Vagina (tissue), 2 donors: Measurements from ENCODE around the gene DLL1. TPM values are rescaled to one million over a fixed set of nuclear protein-coding genes. Genes with fewer than 3 reads are reported as not detected.

ENCODE experiments used
- DNase-seq, 2 donors: peaks; one replicate each; pipeline ENCODE4 v3.0.0-alpha.2; 2017; ENCODE audit errors: extremely low spot score in 2 of 2
- H3K27ac ChIP-seq: fragments of 200-600 bp; sonication (generic); one replicate; pipeline ENCODE4 v1.5.1; 2019
- H3K27me3 ChIP-seq: fragments of 200-600 bp; sonication (generic); one replicate; pipeline ENCODE4 v1.5.1; 2019
- H3K36me3 ChIP-seq, 2 donors: fragments of 200-600 bp; sonication (generic); one replicate each; pipeline ENCODE4 v1.5.1; 2017 to 2019
- H3K4me1 ChIP-seq: fragments of 200-600 bp; sonication (generic); one replicate; pipeline ENCODE4 v1.5.1; 2019
- H3K4me3 ChIP-seq, 2 donors: fragments of 200-600 bp; sonication (generic); 1 replicate in 1 of 2; 2 replicates in 1 of 2; pipeline ENCODE4 v1.5.1; 2016 to 2019
- H3K9me3 ChIP-seq: fragments of 200-600 bp; sonication (generic); one replicate; pipeline ENCODE4 v1.5.1; 2019
- POLR2A ChIP-seq, 2 donors: fragments of 450-650 bp; IDR thresholded peaks; one replicate each; pipeline ENCODE4 v1.6.1; 2017; ENCODE audit warnings: antibody characterized with exemption in 2 of 2, mild to moderate bottlenecking in 2 of 2, moderate library complexity in 2 of 2
- POLR2AphosphoS5 ChIP-seq, 2 donors: sonication (generic); formaldehyde crosslinking; IDR thresholded peaks; one replicate each; pipeline ENCODE4 v1.9.0; 2017; ENCODE audit warnings: antibody characterized with exemption in 2 of 2, mild to moderate bottlenecking in 2 of 2, low read depth in 1 of 2; ENCODE audit not compliant: insufficient read depth in 1 of 2
- intact Hi-C: fragments of 100-400 bp; cut with DNase I; formaldehyde crosslinking; loops from one replicate; pipeline ENCODE4 v1.15.1; 2023
- total RNA-seq: library from RNA; depleted of rRNA; stranded (reverse); fragments of >200 nt; gene quantifications from one replicate; pipeline ENCODE4 v1.2.3, GENCODE V29; 2016
- TF ChIP-seq, protein P1 (sequence below), 3 experiments: fragments of 450-650 bp in 2 of 3; fragments of 200-600 bp in 1 of 3; sonication (generic) in 1 of 3; IDR thresholded peaks; one replicate each; pipeline ENCODE4 v1.5.1; 2017 to 2019; ENCODE audit warnings: antibody characterized with exemption in 3 of 3, mild to moderate bottlenecking in 2 of 3, moderate library complexity in 2 of 3

The DLL1 gene
- total RNA-seq, 1 donor from 2014 or later, result 43.5 TPM

DNA sequence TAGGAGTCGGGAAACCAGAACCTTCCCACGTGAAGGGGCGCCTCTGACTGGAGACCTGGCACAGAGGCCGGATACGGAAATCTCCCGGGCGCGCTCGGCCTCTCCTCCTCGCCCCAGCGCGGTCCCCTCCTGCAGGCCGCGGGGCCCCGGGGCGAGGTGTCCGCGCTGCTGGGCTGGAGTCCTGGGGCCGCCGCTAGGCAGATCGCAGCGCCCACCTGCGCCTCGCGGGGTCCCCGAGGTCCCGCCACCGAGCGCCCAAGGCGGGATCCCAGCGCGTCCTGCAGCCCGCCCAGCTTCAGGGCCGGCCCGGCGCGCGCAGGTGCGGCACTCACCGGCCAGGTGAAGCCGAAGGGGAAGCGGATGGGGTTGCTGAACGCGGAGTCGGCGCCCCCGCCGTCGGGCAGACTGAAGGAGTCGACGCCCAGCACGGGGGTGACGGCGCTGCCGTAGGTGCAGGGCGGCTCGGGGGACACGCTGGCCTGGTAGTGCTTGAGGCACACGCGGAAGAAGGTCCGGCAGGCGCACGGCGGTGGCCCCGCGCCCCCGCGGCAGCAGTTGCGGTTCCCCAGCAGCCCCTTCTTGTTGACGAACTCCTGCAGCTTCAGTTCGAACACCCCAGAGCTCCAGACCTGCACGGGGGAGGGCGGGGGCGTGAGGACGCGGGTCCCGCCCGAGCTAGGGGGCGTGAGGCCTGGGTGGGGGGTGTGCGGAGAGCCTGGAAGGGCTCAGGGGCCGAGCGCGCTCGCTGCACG lies 1.5 kb downstream of the DLL1 start:
- Histone ChIP-seq H3K4me1 (peaks cover 61% of the 10 kb centered on the region), H3K36me3 (peaks cover 0 to 10% of the 10 kb centered on the region in 2 donors), H3K9me3 (no peaks in the 10 kb centered on the region), H3K4me3 (peak overlapping the region; percentile 64 to 74), H3K27ac (peak overlapping the region; percentile 81), H3K27me3 (no peaks in the 10 kb centered on the region)
- no peak for TF ChIP-seq POLR2AphosphoS5 (IDR thresholded peaks at IDR 0.05; ENCODE audit: insufficient read depth in 1 of 2, low read depth in 1 of 2)
- TF ChIP-seq, protein P1, sequence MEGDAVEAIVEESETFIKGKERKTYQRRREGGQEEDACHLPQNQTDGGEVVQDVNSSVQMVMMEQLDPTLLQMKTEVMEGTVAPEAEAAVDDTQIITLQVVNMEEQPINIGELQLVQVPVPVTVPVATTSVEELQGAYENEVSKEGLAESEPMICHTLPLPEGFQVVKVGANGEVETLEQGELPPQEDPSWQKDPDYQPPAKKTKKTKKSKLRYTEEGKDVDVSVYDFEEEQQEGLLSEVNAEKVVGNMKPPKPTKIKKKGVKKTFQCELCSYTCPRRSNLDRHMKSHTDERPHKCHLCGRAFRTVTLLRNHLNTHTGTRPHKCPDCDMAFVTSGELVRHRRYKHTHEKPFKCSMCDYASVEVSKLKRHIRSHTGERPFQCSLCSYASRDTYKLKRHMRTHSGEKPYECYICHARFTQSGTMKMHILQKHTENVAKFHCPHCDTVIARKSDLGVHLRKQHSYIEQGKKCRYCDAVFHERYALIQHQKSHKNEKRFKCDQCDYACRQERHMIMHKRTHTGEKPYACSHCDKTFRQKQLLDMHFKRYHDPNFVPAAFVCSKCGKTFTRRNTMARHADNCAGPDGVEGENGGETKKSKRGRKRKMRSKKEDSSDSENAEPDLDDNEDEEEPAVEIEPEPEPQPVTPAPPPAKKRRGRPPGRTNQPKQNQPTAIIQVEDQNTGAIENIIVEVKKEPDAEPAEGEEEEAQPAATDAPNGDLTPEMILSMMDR (IDR thresholded peaks at IDR 0.05), result no peak
- TF ChIP-seq POLR2A (IDR thresholded peaks at IDR 0.05), result no peak
- intact Hi-C loops, result no loop called here
- peak in 1 of 2 donors; percentile 79 for DNase-seq

DNA sequence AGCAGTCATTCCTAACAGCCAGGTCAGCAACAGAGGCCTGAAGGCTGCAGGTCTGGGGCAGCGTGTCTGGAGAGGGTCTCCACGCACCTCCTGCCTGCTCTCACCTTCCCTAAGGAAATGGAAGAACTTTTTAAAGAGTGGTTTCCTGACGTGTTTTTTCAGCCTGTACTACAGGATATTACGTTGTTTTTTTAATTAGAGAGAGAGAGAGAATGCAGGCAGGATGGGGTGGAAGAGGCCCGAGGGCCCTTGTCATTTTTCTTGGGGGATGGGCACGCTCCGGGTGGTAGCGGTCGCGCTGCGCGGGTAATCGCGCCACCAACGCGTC lies 2.1 kb downstream of the DLL1 start:
- peaks cover 0 to 13% of the 10 kb centered on the region in 2 donors for H3K36me3 ChIP-seq
- peak overlapping the region; percentile 81 for H3K27ac ChIP-seq
- no peak for DNase-seq
- H3K9me3 ChIP-seq, result no peaks in the 10 kb centered on the region
- no peaks in the 10 kb centered on the region for H3K27me3 ChIP-seq
- TF ChIP-seq POLR2A (IDR thresholded peaks at IDR 0.05) (no peak), POLR2AphosphoS5 (IDR thresholded peaks at IDR 0.05; ENCODE audit: insufficient read depth in 1 of 2, low read depth in 1 of 2) (no peak)
- TF ChIP-seq, protein P1 (IDR thresholded peaks at IDR 0.05), result no peak
- H3K4me1 ChIP-seq, result peaks cover 61% of the 10 kb centered on the region
- intact Hi-C loops, result no loop called here
- peak overlapping the region; percentile 64 to 74 for H3K4me3 ChIP-seq

DNA sequence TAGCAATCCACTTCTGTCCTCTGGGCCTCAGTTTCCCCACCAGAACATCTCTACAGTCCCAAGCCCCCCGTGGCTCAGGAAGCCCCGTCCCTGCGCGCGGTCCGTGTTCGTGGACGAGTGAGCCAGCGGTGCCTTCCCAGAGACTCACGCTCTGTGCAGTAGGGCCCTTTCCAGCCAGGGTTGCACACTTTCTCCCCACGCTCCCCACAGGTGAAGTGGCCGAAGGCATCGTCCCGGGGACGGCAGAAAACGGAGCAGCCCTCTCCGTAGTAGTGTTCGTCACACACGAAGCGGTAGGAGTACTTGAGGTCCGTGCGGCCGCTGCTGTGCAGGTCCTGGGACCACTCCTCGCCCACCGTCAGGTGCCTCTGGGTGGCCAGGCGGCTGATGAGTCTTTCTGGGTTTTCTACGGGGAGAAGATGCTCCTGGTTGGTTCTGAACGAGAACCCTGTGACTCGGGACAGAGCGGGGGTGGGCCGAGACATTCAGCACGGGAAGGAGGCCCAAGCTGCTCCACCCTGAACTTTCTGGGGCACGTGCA lies 2.7 kb downstream of the DLL1 start:
- TF ChIP-seq POLR2A (IDR thresholded peaks at IDR 0.05), result no peak
- TF ChIP-seq, protein P1 (IDR thresholded peaks at IDR 0.05), result no peak
- TF ChIP-seq POLR2AphosphoS5 (IDR thresholded peaks at IDR 0.05; ENCODE audit: insufficient read depth in 1 of 2, low read depth in 1 of 2), result no peak
- peak overlapping the region; percentile 81 for H3K27ac ChIP-seq
- H3K27me3 ChIP-seq, result no peaks in the 10 kb centered on the region
- H3K4me3 ChIP-seq, result peak overlapping the region; percentile 12 to 74
- intact Hi-C loops, result no loop called here
- H3K9me3 ChIP-seq, result no peaks in the 10 kb centered on the region
- H3K4me1 ChIP-seq, result peaks cover 60% of the 10 kb centered on the region
- H3K36me3 ChIP-seq, result peaks cover 0 to 19% of the 10 kb centered on the region in 2 donors
- DNase-seq, result no peak

DNA sequence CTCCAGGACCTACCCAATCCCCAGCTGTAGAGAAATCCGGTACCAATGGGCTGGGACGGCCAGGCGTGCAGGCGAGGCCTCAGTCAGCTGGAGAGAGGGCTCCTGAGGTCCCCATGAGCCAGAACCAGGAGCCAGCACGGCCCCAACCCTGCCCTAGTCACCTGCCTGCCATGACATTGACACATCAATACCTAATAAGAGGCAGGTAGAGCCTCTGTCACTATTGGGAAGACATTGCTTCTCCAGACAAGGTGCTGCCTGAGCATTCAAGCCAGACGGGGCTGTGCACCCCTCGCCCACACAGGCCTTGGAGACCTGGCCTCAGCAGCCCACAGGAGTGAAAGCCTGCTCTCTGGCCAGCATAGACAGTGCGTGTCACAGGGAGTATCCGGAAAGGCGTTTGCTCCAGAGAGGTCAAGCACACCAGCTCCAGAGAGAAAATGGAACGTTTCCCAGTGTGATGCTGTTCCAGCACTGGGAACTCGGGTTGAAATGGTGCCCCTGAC lies 3.5 kb downstream of the DLL1 start:
- H3K4me1 ChIP-seq, result peaks cover 52% of the 10 kb centered on the region
- H3K27ac ChIP-seq, result peak overlapping the region; percentile 81
- TF ChIP-seq, protein P1 (IDR thresholded peaks at IDR 0.05), result no peak
- TF ChIP-seq POLR2A (IDR thresholded peaks at IDR 0.05), result no peak
- no peak for TF ChIP-seq POLR2AphosphoS5 (IDR thresholded peaks at IDR 0.05; ENCODE audit: insufficient read depth in 1 of 2, low read depth in 1 of 2)

DNA sequence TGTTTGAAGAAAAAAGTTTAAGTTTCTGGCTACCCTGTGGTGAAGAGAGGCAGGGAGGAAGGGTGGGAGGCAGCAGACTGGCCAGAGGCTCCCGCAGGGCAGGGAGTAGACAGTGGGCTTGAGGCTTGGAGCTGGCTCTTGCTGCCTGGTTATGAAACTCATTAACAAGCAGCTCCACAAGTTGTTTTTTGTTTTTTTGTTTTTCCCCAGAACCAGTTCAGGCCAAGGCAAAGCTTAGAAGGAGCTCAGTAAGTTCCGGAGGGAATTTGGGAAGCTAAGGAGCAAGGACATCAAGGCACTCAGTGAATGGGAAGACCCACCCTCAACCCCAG lies 4.0 kb downstream of the DLL1 start:
- H3K4me3 ChIP-seq, result peak overlapping the region; percentile 14 to 15
- H3K27me3 ChIP-seq, result no peaks in the 10 kb centered on the region
- H3K36me3 ChIP-seq, result peaks cover 0 to 22% of the 10 kb centered on the region in 2 donors
- intact Hi-C loops, result no loop called here
- TF ChIP-seq POLR2A (IDR thresholded peaks at IDR 0.05), result no peak
- TF ChIP-seq, protein P1 (IDR thresholded peaks at IDR 0.05), result no peak
- peak in 1 of 2 donors; percentile 70 for TF ChIP-seq POLR2AphosphoS5 (IDR thresholded peaks at IDR 0.05; ENCODE audit: insufficient read depth in 1 of 2, low read depth in 1 of 2)
- DNase-seq, result no peak
- H3K27ac ChIP-seq, result peak overlapping the region; percentile 81
- no peaks in the 10 kb centered on the region for H3K9me3 ChIP-seq
- peaks cover 47% of the 10 kb centered on the region for H3K4me1 ChIP-seq

More for the DNA sequence above, 3.5 kb downstream of the DLL1 start:
- H3K4me3 ChIP-seq, result peak overlapping the region; percentile 12 to 15
- no peaks in the 10 kb centered on the region for H3K27me3 ChIP-seq
- no peaks in the 10 kb centered on the region for H3K9me3 ChIP-seq
- peaks cover 0 to 22% of the 10 kb centered on the region in 2 donors for H3K36me3 ChIP-seq
- no peak for DNase-seq
- intact Hi-C loops, result no loop called here
